Measurements from ENCODE around the gene BAK1.

DNA sequence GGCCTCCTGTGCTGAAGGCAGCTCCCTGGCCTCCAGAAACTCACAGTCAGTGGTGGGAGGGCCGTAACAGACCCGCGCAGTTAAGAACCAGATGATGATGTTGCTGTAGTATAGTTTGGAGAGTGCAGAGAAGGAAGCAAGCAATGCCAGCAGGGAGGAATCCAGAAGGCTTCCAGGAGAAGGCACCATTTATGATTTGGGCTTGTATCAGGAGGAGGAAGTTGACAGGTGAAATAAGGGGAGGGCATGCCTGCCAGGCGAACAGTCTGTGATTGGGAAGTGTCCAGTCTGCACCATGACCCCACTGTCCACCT, 13.3 kb upstream of the BAK1 start:
- TF ChIP-seq POLR2A (IDR thresholded peaks at IDR 0.05) (no peak), CTCF (IDR thresholded peaks at IDR 0.05) (no peak), POLR2AphosphoS5 (IDR thresholded peaks at IDR 0.05) (no peak)

Data from stomach (tissue), 4 donors.